ENCODE data around the gene CCDC92.
"Not testable (repeated sequence)": the region's sequence is repeated elsewhere in the genome, so short reads cannot be mapped to it uniquely, and the experiment has no call there.

CCDC92 gene

DNA sequence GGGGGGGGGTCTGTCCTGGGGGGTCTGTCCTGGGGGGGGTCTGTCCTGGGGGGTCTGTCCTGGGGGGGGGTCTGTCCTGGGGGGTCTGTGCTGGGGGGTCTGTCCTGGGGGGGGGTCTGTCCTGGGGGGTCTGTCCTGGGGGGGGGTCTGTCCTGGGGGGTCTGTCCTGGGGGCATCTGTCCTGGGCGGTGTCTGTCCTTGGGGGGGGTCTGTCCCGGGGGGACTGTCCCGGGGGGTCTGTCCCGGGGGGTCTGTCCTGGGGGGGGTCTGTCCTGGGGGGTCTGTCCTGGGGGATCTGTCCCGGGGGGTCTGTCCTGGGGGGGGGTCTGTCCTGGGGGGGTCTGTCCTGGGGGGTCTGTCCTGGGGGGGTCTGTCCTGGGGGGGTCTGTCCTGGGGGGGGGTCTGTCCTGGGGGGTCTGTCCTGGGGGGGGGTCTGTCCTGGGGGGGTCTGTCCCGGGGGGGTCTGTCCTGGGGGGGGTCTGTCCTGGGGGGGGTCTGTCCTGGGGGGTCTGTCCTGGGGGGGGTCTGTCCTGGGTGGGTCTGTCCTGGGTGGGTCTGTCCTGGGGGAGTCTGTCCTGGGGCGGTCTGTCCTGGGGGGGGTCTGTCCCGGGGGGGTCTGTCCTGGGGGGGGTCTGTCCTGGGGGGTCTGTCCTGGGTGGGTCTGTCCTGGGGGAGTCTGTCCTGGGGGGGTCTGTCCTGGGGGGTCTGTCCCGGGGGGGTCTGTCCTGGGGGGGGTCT is 60.8 kb downstream of the CCDC92 start:
- H3K27me3 ChIP-seq (replicated peaks; ENCODE audit: control insufficient read depth, insufficient read depth, low read length) = peaks cover 24% of the 10 kb centered on the region
- H3K36me3 ChIP-seq (ENCODE audit: control insufficient read depth, insufficient read depth, low read length, severe bottlenecking); DNase-seq (ENCODE audit: low read depth); H3K4me3 ChIP-seq (ENCODE audit: low read length); H3K4me1 ChIP-seq (ENCODE audit: control insufficient read depth, insufficient read depth, low read length); H3K9ac ChIP-seq (ENCODE audit: low read length); H3K9me3 ChIP-seq (ENCODE audit: control insufficient read depth, low read length): not testable (repeated sequence)

DNA sequence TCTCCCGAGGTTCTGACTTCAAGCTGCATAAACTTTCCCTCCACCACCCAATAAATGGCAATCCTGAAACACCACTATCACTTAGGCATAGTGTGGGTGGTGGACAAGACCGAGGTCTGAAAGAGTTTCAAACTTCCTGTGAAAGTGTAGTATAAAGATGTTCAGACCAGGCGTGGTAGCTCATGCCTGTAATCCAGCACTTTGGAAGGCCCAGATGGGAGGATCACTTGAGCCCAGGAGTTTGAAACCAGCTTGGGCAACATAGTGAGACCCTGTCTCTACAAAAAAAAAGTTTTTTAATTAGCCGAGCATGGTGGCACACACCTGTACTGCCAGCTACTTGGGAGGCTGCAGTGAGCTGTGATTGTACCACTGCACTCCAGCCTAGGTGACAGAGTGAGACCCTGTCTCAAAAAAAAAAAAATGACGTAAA is 61.9 kb downstream of the CCDC92 start:
- no peak overlapping the region for H3K9ac ChIP-seq (ENCODE audit: low read length)
- H3K9me3 ChIP-seq (ENCODE audit: control insufficient read depth, low read length) = no peaks in the 10 kb centered on the region
- H3K36me3 ChIP-seq (ENCODE audit: control insufficient read depth, insufficient read depth, low read length, severe bottlenecking) = no peaks in the 10 kb centered on the region
- H3K4me3 ChIP-seq (ENCODE audit: low read length) = no peak overlapping the region
- peaks cover 4% of the 10 kb centered on the region for H3K4me1 ChIP-seq (ENCODE audit: control insufficient read depth, insufficient read depth, low read length)
- no peak for DNase-seq (ENCODE audit: low read depth)
- H3K27me3 ChIP-seq (replicated peaks; ENCODE audit: control insufficient read depth, insufficient read depth, low read length) = peaks cover 15% of the 10 kb centered on the region

DNA sequence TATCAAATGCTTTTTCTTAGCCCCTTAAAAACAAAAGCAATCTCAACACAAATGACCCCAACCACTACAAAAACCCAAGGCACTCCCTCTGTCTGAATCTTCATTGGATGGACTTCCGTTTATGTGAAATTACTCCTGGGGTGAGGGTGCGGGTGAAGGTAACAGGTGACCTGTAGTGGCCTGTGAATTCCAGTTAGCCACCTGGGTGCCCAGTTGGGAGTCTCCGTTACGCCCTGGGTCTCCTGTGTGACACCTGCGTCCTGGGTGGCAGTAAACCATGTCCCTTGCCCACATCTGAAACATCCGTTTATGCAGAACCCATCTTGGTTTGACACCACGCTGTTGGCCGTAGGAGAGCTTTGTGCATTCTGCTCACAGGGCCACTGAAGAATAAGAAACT is 62.6 kb downstream of the CCDC92 start:
- no peaks in the 10 kb centered on the region for H3K9me3 ChIP-seq (ENCODE audit: control insufficient read depth, low read length)
- peaks cover 8% of the 10 kb centered on the region for H3K4me1 ChIP-seq (ENCODE audit: control insufficient read depth, insufficient read depth, low read length)
- no peaks in the 10 kb centered on the region for H3K36me3 ChIP-seq (ENCODE audit: control insufficient read depth, insufficient read depth, low read length, severe bottlenecking)
- no peak overlapping the region for H3K4me3 ChIP-seq (ENCODE audit: low read length)
- H3K27me3 ChIP-seq (replicated peaks; ENCODE audit: control insufficient read depth, insufficient read depth, low read length) = peaks cover 15% of the 10 kb centered on the region
- H3K9ac ChIP-seq (ENCODE audit: low read length) = no peak overlapping the region
- DNase-seq (ENCODE audit: low read depth) = no peak

DNA sequence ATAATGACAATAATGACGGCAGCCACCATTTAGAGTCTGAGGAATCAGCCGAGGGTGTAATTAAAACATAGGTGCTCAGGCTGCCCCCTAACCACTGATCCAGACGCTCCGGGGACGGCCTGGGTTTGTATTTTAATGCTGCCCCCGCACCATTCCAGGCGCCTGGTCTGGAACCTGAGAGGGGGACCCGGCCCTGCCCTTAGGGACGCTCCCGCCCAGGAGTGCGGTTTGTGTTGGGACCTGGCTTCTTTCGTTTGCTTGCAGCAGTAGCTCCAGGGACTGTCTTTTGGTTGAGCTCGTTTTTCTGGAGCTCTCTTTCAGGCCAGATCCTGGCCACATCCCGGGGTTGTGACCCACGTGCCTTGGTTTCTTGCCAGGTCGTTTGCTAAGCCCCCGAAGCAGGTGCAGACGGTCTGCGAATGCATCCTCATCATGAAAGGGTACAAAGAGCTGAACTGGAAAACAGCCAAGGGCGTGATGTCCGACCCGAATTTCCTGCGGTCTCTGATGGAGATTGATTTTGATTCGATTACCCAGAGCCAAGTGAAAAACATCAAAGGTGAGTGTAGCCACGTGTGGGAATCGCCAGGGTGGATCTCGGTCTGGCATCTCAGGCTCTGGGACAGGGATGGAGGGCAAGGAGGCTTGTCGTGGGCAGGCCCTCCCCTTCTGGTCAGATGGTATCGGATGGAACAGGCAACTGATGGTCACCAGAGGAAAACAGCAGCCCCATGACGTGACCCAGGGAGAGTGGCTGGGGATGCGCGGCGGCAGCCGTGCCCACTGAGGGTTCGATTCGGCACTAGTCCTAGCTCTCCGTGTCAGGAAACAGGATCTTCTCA is 63.5 kb downstream of the CCDC92 start:
- Histone ChIP-seq H3K36me3 (ENCODE audit: control insufficient read depth, insufficient read depth, low read length, severe bottlenecking) (no peaks in the 10 kb centered on the region), H3K4me3 (ENCODE audit: low read length) (no peak overlapping the region), H3K9ac (ENCODE audit: low read length) (no peak overlapping the region), H3K4me1 (ENCODE audit: control insufficient read depth, insufficient read depth, low read length) (peaks cover 8% of the 10 kb centered on the region), H3K27me3 (replicated peaks; ENCODE audit: control insufficient read depth, insufficient read depth, low read length) (peaks cover 12% of the 10 kb centered on the region), H3K9me3 (ENCODE audit: control insufficient read depth, low read length) (no peaks in the 10 kb centered on the region)
- DNase-seq (ENCODE audit: low read depth) = no peak

DNA sequence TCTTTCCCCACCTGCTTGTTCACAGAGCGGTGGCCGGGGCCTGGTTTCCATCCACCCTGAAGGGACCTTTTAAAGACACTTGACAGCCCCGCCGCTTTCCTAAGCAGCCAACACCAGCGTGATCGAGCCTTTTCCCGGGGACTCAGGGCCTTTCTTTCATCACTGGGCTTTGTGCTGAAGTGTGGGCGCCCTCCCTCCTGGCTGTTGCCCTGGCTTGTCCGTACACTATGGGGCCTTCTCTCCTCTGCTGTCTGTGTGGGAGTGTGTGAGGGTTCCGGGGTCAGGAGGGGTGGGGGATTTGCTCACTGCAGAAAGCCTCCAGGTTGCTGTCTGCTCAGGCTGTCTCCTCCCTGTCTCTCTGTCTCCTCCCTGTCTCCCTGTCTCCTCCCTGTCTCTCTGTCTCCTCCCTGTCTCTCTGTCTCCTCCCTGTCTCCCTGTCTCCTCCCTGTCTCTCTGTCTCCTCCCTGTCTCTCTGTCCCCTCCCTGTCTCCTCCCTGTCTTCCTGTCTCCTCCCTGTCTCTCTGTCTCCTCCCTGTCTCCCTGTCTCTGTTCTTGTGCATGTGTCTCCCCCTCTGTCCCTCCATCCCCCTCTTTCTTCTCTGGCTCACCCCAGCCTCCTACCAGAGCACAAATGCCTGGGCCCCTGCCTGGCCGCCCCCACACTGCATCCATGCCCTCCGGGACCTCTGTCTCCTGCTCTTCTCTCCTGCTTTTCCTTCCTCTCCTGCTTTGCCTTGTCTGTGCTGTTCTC is 64.7 kb downstream of the CCDC92 start:
- H3K27me3 ChIP-seq (replicated peaks; ENCODE audit: control insufficient read depth, insufficient read depth, low read length) = peaks cover 8% of the 10 kb centered on the region
- peaks cover 8% of the 10 kb centered on the region for H3K4me1 ChIP-seq (ENCODE audit: control insufficient read depth, insufficient read depth, low read length)
- no peak overlapping the region for H3K9ac ChIP-seq (ENCODE audit: low read length)
- H3K4me3 ChIP-seq (ENCODE audit: low read length) = no peak overlapping the region
- H3K9me3 ChIP-seq (ENCODE audit: control insufficient read depth, low read length) = no peaks in the 10 kb centered on the region
- DNase-seq (ENCODE audit: low read depth) = no peak
- H3K36me3 ChIP-seq (ENCODE audit: control insufficient read depth, insufficient read depth, low read length, severe bottlenecking) = no peaks in the 10 kb centered on the region

DNA sequence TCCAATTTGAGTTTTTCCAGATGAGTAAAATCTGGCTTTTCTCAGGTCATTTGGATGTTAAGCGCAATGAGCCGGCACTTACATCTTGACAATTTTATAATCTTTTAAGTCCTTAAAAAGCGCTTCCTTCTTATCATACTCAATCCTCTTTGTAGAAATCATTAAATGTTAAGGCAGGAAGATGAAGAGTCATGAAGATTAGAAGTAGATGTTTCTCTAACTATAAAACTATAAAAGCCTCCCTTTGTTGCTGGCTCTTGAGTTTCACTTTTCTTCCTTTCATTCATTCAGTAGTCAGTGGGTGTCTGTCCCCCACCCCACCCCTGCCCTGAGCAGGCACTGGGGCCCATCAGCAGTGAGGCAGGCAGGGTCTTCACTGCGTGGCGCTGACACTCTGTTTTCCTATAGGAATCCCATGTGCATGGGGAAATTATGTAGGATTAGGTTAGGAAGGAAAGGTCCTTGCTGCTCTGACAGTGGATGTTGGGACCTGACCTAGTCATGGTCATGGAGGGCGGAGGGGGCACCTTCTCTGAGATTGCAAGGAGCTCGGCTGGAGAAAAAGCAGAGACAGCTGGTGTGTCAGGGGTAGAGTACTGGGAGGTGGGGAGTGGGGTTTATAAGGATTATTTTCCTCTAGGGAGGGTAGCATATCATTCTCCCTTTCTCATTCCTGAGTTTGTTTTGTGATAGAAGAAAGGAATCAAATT is 65.8 kb downstream of the CCDC92 start:
- Histone ChIP-seq H3K4me1 (ENCODE audit: control insufficient read depth, insufficient read depth, low read length) (peaks cover 8% of the 10 kb centered on the region), H3K4me3 (ENCODE audit: low read length) (no peak overlapping the region), H3K36me3 (ENCODE audit: control insufficient read depth, insufficient read depth, low read length, severe bottlenecking) (no peaks in the 10 kb centered on the region), H3K9ac (ENCODE audit: low read length) (no peak overlapping the region), H3K9me3 (ENCODE audit: control insufficient read depth, low read length) (no peaks in the 10 kb centered on the region), H3K27me3 (replicated peaks; ENCODE audit: control insufficient read depth, insufficient read depth, low read length) (peaks cover 6% of the 10 kb centered on the region)
- DNase-seq (ENCODE audit: low read depth) = no peak

DNA sequence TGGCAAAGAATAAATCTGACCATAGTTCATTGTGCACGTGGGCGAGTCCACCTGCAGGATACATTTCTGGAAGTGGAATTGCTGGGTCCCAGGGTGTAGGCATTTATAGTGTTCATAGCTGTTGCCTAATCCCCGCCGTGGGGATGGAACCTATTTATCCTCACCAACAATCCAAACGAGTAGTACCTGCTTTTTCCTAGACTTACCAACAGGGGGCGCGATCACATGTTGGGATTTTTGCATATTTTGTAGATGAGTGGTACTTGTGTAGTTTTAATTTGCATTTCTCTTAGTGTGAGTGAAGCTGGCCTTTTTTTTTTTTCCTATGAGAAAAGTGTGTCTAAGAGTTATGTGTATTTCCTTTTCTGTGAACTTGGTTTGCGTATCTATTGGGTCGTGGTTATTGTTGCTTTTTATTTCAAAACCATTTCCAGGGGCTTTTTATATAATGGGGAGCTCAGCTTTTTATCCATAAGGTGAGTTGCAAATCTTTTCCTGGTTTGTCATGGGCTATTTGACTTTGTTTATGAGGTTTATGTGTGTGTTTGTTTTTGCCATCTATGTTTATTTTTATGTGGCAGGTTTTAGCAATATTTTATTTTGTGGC is 67.2 kb downstream of the CCDC92 start:
- DNase-seq (ENCODE audit: low read depth) = peak; percentile 87
- peaks cover 8% of the 10 kb centered on the region for H3K4me1 ChIP-seq (ENCODE audit: control insufficient read depth, insufficient read depth, low read length)
- no peak overlapping the region for H3K9ac ChIP-seq (ENCODE audit: low read length)
- no peaks in the 10 kb centered on the region for H3K36me3 ChIP-seq (ENCODE audit: control insufficient read depth, insufficient read depth, low read length, severe bottlenecking)
- no peak overlapping the region for H3K4me3 ChIP-seq (ENCODE audit: low read length)
- H3K9me3 ChIP-seq (ENCODE audit: control insufficient read depth, low read length) = no peaks in the 10 kb centered on the region
- H3K27me3 ChIP-seq (replicated peaks; ENCODE audit: control insufficient read depth, insufficient read depth, low read length) = peaks cover 14% of the 10 kb centered on the region

DNA sequence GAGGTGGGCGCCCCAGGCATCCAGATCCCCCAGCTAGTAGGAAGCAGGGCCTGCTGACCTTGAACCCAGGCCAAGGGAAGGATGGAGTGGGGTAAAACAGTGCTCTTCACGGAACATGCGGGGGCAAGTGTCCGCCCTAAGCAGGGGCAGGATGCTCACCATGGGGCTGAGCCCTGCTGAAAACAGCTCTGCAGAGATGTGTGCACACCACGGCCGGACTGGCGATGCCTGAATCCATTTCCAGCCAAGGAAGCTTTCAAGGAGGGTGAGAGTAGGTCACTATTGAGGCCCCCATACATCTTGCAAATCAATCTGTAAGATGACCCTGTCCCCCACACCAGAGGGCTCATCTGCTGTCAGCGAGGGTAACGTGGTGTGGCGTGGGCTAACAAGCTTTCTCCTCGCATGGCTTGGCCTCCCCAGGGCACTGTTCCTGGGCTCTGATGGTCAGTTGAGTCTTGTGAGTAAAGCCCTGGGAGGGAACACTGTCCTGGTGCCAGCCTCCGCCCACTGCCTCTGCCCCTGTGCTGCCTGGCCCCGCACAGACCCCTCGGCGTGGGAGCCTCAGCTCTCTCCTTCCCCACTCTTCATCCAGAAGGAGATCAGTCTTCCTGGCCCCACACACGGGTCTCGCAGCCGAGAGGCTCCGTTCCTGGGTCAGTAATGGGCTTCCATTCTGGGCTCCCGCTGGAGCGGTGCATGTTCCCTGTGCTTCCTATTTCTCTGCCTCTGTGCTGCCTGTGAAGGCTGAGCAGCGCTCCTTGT is 69.1 kb downstream of the CCDC92 start:
- no peaks in the 10 kb centered on the region for H3K36me3 ChIP-seq (ENCODE audit: control insufficient read depth, insufficient read depth, low read length, severe bottlenecking)
- no peak for DNase-seq (ENCODE audit: low read depth)

DNA sequence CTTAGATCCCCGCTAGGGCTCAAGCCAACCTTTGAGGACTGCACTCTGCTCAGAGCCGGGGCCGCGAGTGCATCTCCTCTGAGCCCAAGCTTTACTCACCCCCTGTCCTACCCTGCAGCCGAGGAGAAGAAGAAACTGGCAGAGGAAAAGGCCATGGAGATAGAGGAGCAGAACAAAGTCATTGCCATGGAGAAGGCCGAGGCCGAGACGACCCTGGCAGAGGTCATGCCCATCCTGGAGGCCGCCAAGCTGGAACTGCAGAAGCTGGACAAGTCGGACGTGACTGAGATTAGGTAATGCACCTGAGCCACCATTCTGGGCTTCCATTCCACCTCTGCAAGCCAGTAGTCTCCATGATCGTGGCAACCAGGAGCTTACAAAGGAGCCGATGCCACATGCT is 69.8 kb downstream of the CCDC92 start:
- H3K27me3 ChIP-seq (replicated peaks; ENCODE audit: control insufficient read depth, insufficient read depth, low read length) = peaks cover 17% of the 10 kb centered on the region
- H3K4me1 ChIP-seq (ENCODE audit: control insufficient read depth, insufficient read depth, low read length) = peaks cover 8% of the 10 kb centered on the region
- H3K4me3 ChIP-seq (ENCODE audit: low read length) = no peak overlapping the region
- no peaks in the 10 kb centered on the region for H3K9me3 ChIP-seq (ENCODE audit: control insufficient read depth, low read length)
- H3K9ac ChIP-seq (ENCODE audit: low read length) = no peak overlapping the region
- no peaks in the 10 kb centered on the region for H3K36me3 ChIP-seq (ENCODE audit: control insufficient read depth, insufficient read depth, low read length, severe bottlenecking)
- DNase-seq (ENCODE audit: low read depth) = no peak

More for the DNA sequence above, 69.1 kb downstream of the CCDC92 start:
- no peak overlapping the region for H3K4me3 ChIP-seq (ENCODE audit: low read length)
- no peaks in the 10 kb centered on the region for H3K9me3 ChIP-seq (ENCODE audit: control insufficient read depth, low read length)
- H3K27me3 ChIP-seq (replicated peaks; ENCODE audit: control insufficient read depth, insufficient read depth, low read length) = peaks cover 17% of the 10 kb centered on the region
- peaks cover 8% of the 10 kb centered on the region for H3K4me1 ChIP-seq (ENCODE audit: control insufficient read depth, insufficient read depth, low read length)
- no peak overlapping the region for H3K9ac ChIP-seq (ENCODE audit: low read length)

DNA sequence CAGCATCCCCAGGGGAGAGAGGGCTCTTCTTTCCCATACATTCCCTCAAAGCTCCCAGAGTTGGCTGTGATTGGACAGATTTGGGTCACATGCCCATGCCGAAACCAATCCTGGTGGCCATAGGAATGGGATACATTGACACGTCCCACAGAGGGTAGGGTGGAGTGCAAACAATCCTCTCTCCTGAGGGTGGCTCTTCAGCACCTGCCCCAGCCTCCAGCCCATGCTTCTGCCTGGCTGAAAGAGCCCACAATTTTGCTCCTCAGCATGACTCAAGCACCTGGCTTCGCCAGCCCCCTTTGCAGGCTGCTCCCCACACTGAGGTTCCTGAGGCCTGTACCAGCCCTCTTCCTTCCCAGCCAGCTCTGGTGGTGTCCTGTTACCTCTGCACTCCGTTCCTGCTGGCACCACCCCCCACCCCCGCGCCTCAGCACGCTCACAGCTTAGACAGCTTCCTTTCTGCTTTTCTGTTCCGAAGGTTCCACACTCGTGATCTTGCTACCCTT is 71.7 kb downstream of the CCDC92 start:
- Histone ChIP-seq H3K9ac (ENCODE audit: low read length) (no peak overlapping the region), H3K4me1 (ENCODE audit: control insufficient read depth, insufficient read depth, low read length) (peaks cover 10% of the 10 kb centered on the region), H3K36me3 (ENCODE audit: control insufficient read depth, insufficient read depth, low read length, severe bottlenecking) (no peaks in the 10 kb centered on the region), H3K27me3 (replicated peaks; ENCODE audit: control insufficient read depth, insufficient read depth, low read length) (peaks cover 17% of the 10 kb centered on the region), H3K9me3 (ENCODE audit: control insufficient read depth, low read length) (no peaks in the 10 kb centered on the region), H3K4me3 (ENCODE audit: low read length) (no peak overlapping the region)
- peak; percentile 33 for DNase-seq (ENCODE audit: low read depth)
